DOHH2 (cell line): Measurements from ENCODE around the gene FASN.
"Not testable (repeated sequence)": the region's sequence is repeated elsewhere in the genome, so short reads cannot be mapped to it uniquely, and the experiment has no call there.

ENCODE experiments used
- H3F3A ChIP-seq: fragments of 200-600 bp; sonication (generic), shearing (Covaris generic); 2 replicates; pipeline ENCODE4 v1.6.0; 2016; ENCODE audit warnings: antibody characterized with exemption, mild to moderate bottlenecking; ENCODE audit not compliant: control insufficient read depth, insufficient read depth
- H3K27ac ChIP-seq: fragments of 200-600 bp; sonication (generic); 2 replicates; pipeline ENCODE4 v1.5.1; 2014; ENCODE audit warnings: low read depth, mild to moderate bottlenecking, low read length, moderate library complexity
- H3K27me3 ChIP-seq: fragments of 200-600 bp; sonication (generic); 2 replicates; pipeline ENCODE4 v1.6.1; 2014; ENCODE audit warnings: mild to moderate bottlenecking, low read length, mixed read lengths; ENCODE audit not compliant: control insufficient read depth
- H3K36me3 ChIP-seq: fragments of 200-600 bp; sonication (generic); 2 replicates; pipeline ENCODE4 v1.6.1; 2014; ENCODE audit warnings: mild to moderate bottlenecking, low read length, moderate library complexity, mixed read lengths; ENCODE audit not compliant: control insufficient read depth
- H3K4me1 ChIP-seq: fragments of 200-600 bp; sonication (generic); 2 replicates; pipeline ENCODE4 v1.6.1; 2014; ENCODE audit warnings: mild to moderate bottlenecking, low read length, mixed read lengths; ENCODE audit not compliant: control insufficient read depth
- H3K4me2 ChIP-seq: fragments of 200-600 bp; sonication (generic); 2 replicates; pipeline ENCODE4 v1.6.0; 2014; ENCODE audit warnings: mild to moderate bottlenecking, low read length, moderate library complexity
- H3K4me3 ChIP-seq: fragments of 200-600 bp; sonication (generic); 2 replicates; pipeline ENCODE4 v1.5.1; 2014; ENCODE audit warnings: mild to moderate bottlenecking, low read length, mixed read lengths
- H3K79me2 ChIP-seq: fragments of 200-600 bp; sonication (generic); 2 replicates; pipeline ENCODE4 v1.6.1; 2014; ENCODE audit warnings: mild to moderate bottlenecking, low read length, mixed read lengths; ENCODE audit not compliant: control insufficient read depth
- H3K9me2 ChIP-seq: fragments of 200-600 bp; sonication (generic); replicated peaks from 2 replicates; pipeline ENCODE4 v1.6.1; 2014; ENCODE audit warnings: mild to moderate bottlenecking, low read length, mixed read lengths; ENCODE audit not compliant: control insufficient read depth
- H3K9me3 ChIP-seq: fragments of 200-600 bp; sonication (generic); 2 replicates; pipeline ENCODE4 v1.6.1; 2014; ENCODE audit warnings: antibody characterized with exemption, low read length, mixed read lengths; ENCODE audit not compliant: control insufficient read depth, insufficient read depth
- H4K20me1 ChIP-seq: fragments of 200-600 bp; sonication (generic); 2 replicates; pipeline ENCODE4 v1.6.0; 2014; ENCODE audit warnings: low read depth, mild to moderate bottlenecking, antibody characterized with exemption, low read length, moderate library complexity; ENCODE audit not compliant: control insufficient read depth, insufficient read depth
- EZH2phosphoT487 ChIP-seq: fragments of 200-600 bp; sonication (generic); IDR thresholded peaks from 2 replicates; pipeline ENCODE4 v1.6.1; 2017; ENCODE audit warnings: borderline replicate concordance, mild to moderate bottlenecking, antibody characterized with exemption, low read length, moderate library complexity, mixed read lengths
- TF ChIP-seq, protein P1 (sequence below): fragments of 200-600 bp; sonication (generic); IDR thresholded peaks from one replicate; pipeline ENCODE4 v1.5.1; 2014; ENCODE audit warnings: antibody characterized with exemption, mild to moderate bottlenecking, low read depth, low read length; ENCODE audit not compliant: poor library complexity, severe bottlenecking

Gene FASN

GRCh38 chr17:82042649-82043048 is 55.4 kb downstream of the FASN start:
- Histone ChIP-seq H3F3A (no peaks in the 10 kb centered on the region), H3K4me2 (no peak overlapping the region), H3K79me2 (no peaks in the 10 kb centered on the region), H3K27me3 (no peaks in the 10 kb centered on the region), H3K9me3 (no peaks in the 10 kb centered on the region), H4K20me1 (no peaks in the 10 kb centered on the region), H3K27ac (no peak overlapping the region), H3K36me3 (no peaks in the 10 kb centered on the region), H3K4me3 (no peak overlapping the region), H3K9me2 (no peaks in the 10 kb centered on the region), H3K4me1 (peaks cover 12% of the 10 kb centered on the region)
- TF ChIP-seq, protein P1, sequence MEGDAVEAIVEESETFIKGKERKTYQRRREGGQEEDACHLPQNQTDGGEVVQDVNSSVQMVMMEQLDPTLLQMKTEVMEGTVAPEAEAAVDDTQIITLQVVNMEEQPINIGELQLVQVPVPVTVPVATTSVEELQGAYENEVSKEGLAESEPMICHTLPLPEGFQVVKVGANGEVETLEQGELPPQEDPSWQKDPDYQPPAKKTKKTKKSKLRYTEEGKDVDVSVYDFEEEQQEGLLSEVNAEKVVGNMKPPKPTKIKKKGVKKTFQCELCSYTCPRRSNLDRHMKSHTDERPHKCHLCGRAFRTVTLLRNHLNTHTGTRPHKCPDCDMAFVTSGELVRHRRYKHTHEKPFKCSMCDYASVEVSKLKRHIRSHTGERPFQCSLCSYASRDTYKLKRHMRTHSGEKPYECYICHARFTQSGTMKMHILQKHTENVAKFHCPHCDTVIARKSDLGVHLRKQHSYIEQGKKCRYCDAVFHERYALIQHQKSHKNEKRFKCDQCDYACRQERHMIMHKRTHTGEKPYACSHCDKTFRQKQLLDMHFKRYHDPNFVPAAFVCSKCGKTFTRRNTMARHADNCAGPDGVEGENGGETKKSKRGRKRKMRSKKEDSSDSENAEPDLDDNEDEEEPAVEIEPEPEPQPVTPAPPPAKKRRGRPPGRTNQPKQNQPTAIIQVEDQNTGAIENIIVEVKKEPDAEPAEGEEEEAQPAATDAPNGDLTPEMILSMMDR, result no peak
- no peak for TF ChIP-seq EZH2phosphoT487

DNA sequence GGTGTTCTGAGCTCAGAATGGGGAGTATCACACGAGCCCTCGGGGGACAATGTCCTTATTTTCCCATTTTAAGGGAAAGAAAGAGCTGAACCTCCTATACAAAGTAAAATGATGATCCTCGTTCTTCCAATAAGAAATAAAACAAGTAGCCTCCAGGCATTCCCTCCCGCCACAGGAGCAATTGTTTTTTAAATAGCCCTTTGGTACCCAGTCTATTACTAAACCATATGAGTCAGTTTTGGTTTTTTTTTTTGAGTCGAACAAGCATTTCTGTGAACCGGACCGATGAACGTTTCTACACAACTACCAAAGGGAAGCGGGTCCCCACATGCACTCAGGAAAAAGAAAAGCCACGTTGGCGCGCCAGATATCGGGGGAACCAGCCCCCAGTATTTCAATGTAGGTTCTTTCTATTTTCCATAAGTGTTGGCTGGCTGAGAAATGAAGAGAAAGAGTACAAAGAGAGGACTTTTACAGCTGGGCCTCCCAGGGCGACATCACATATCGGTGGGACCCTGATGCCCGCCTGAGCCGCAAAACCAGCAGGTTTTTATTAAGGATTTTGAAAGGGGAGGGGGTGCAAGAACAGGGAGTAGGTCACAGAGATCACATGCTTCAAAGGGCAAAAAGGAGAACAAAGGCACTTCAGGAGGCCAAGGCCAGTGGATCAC is 56.8 kb downstream of the FASN start:
- peaks cover 18% of the 10 kb centered on the region for H3K4me1 ChIP-seq
- no peak overlapping the region for H3K27ac ChIP-seq
- H3K79me2 ChIP-seq, result peaks cover 9% of the 10 kb centered on the region
- H3K4me3 ChIP-seq, result no peak overlapping the region
- H4K20me1 ChIP-seq, result peaks cover 5% of the 10 kb centered on the region
- peaks cover 8% of the 10 kb centered on the region for H3K36me3 ChIP-seq
- H3K27me3 ChIP-seq, result no peaks in the 10 kb centered on the region
- no peaks in the 10 kb centered on the region for H3K9me3 ChIP-seq
- no peaks in the 10 kb centered on the region for H3F3A ChIP-seq
- no peak for TF ChIP-seq EZH2phosphoT487
- TF ChIP-seq, protein P1, result no peak
- no peak overlapping the region for H3K4me2 ChIP-seq
- H3K9me2 ChIP-seq, result no peaks in the 10 kb centered on the region

DNA sequence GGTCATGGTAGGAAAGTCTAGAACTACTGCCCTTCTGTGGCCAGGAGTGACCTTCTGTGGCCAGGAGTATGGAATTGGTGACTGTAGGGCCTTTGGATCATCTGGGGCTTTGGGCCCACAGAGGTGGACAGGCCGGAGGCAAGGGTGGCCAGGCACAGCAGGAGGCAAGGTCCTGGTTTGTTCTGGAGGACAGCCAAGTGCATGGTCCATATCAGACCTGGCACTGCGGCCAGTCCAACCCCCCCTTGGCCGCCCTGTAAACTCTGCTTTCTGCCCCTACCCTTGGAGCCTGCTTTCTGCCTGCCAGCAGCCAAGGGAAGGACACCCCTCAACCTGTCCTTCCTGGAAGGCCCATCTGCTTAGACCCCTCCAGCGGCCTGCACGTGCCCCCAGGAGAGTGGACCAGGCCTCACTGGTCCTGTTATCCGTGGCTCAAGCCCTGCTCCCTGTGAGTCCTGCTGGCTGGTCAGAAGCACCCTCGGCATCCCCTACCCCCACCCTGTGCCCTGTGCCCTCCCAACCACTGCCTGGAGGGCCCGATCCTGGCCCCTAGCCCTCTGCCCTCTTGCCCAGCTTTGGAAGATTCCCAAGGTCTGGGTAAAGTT is 58.2 kb downstream of the FASN start:
- Histone ChIP-seq H3K4me3 (no peak overlapping the region), H3K27me3 (no peaks in the 10 kb centered on the region), H3F3A (peaks cover 9% of the 10 kb centered on the region; the same call in 1 of the 2 replicates), H3K9me2 (no peaks in the 10 kb centered on the region), H4K20me1 (peaks cover 5% of the 10 kb centered on the region), H3K79me2 (peaks cover 12% of the 10 kb centered on the region), H3K36me3 (peaks cover 21% of the 10 kb centered on the region), H3K4me2 (no peak overlapping the region), H3K9me3 (no peaks in the 10 kb centered on the region), H3K27ac (no peak overlapping the region), H3K4me1 (peaks cover 23% of the 10 kb centered on the region)
- TF ChIP-seq, protein P1, result no peak
- TF ChIP-seq EZH2phosphoT487, result no peak

DNA sequence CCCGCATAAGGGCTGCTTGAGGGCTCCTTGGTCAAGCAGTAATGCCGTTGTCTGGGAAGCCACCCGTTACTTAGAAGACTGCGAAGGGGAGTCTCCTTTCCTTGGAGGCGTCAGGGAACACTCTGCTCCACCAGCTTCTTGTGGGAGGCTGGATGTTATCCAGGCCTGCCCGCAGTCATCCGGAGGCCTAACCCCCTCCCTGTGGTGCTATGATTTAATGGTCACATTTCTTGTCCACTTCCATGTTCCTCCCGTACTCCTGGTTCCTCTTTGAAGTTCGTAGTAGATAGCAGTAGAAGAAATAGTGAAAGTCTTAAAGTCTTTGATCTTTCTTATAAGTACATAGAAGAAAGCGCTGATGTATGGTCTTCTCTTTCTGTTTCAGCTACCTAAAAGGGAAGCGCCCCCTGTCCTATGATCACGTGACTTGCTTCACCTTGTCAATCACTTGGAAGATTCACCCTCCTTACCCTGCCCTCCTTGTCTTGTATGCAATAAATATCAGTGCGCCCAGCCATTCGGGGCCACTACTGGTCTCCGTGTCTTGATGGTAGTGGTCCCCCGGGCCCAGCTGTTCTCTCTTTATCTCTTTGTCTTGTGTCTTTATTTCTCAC is 59.1 kb downstream of the FASN start:
- not testable (repeated sequence) for H3K27me3 ChIP-seq, H3K9me3 ChIP-seq, H3K27ac ChIP-seq, H3K4me2 ChIP-seq, H4K20me1 ChIP-seq, H3K4me3 ChIP-seq, H3F3A ChIP-seq, H3K9me2 ChIP-seq
- H3K4me1 ChIP-seq, result peaks cover 23% of the 10 kb centered on the region
- peaks cover 21% of the 10 kb centered on the region for H3K36me3 ChIP-seq
- H3K79me2 ChIP-seq, result peaks cover 12% of the 10 kb centered on the region
